Left renal pelvis (tissue), 4 donors: Measurements from ENCODE around the gene SMIM20. TPM values are rescaled to one million over a fixed set of nuclear protein-coding genes. Genes with fewer than 3 reads are reported as not detected.
A peak's percentile ranks its signal among the peaks of the same experiment; 100 is the strongest.
"Not testable (repeated sequence)": the region's sequence is repeated elsewhere in the genome, so short reads cannot be mapped to it uniquely, and the experiment has no call there.

Source experiments
- DNase-seq, 4 donors: peaks; one replicate each; pipeline ENCODE4 v3.0.0-alpha.2; 2013; ENCODE audit warnings: low read depth in 4 of 4, low spot score in 3 of 4
- polyA plus RNA-seq, 4 donors: library from polyadenylated mRNA; unstranded; fragments of 120-200 nt; gene quantifications; one replicate each; pipeline ENCODE4 v1.2.1, GENCODE V29; 2013; ENCODE audit not compliant: insufficient read length in 4 of 4

SMIM20 gene
- 10 to 100 TPM; 35.1 to 63.2 (median 45.9) TPM for polyA plus RNA-seq

- peak; percentile 71 to 83 (median 76) for DNase-seq
These were observed at the start of gene SMIM20 for GRCh38 chr4:25913851-25914669. SMIM20 (plus strand) TSS chr4:25914220; CDS start chr4:25914314, 94 bp downstream.

- DNase-seq: no peak
These were observed 48.4 kb upstream of the SMIM20 start for GRCh38 chr4:25865586-25865985.

- DNase-seq: not testable (repeated sequence)
These were observed 47.6 kb upstream of the SMIM20 start for GRCh38 chr4:25866401-25866800.

GRCh38 chr4:25867781-25868294, 46.2 kb upstream of the SMIM20 start:
- DNase-seq: no peak

- no peak for DNase-seq
These were observed 43.9 kb upstream of the SMIM20 start for GRCh38 chr4:25870081-25870480.

- DNase-seq: no peak
These were observed 41.0 kb upstream of the SMIM20 start for GRCh38 chr4:25872851-25873631.

GRCh38 chr4:25873632-25874129, 40.3 kb upstream of the SMIM20 start:
- DNase-seq: no peak

GRCh38 chr4:25874655-25875054, 39.4 kb upstream of the SMIM20 start:
- no peak for DNase-seq

- no peak for DNase-seq
These were observed 38.7 kb upstream of the SMIM20 start for GRCh38 chr4:25875281-25875745.

GRCh38 chr4:25878676-25879075, 35.3 kb upstream of the SMIM20 start:
- DNase-seq: no peak

GRCh38 chr4:25879091-25879584, 34.9 kb upstream of the SMIM20 start:
- DNase-seq: no peak

GRCh38 chr4:25879587-25879986, 34.4 kb upstream of the SMIM20 start:
- DNase-seq: no peak

- no peak for DNase-seq
These were observed 33.9 kb upstream of the SMIM20 start for GRCh38 chr4:25879991-25880651.

GRCh38 chr4:25881193-25881592, 32.8 kb upstream of the SMIM20 start:
- no peak for DNase-seq

- DNase-seq: no peak
These were observed 31.8 kb upstream of the SMIM20 start for GRCh38 chr4:25882226-25882625.

- no peak for DNase-seq
These were observed 30.5 kb upstream of the SMIM20 start for GRCh38 chr4:25883565-25883964.

- DNase-seq: peak in 1 of 4 donors; percentile 27
These were observed 29.8 kb upstream of the SMIM20 start for GRCh38 chr4:25884031-25884782.

GRCh38 chr4:25888781-25889180, 25.2 kb upstream of the SMIM20 start:
- DNase-seq: no peak

GRCh38 chr4:25889589-25890503, 24.2 kb upstream of the SMIM20 start:
- no peak for DNase-seq
